Activated CD4-positive, alpha-beta T cell treated with anti-CD3 and anti-CD28 coated beads, Interleukin-2, amount 10 ng/mL, durations not matched to agents 7 days and 5 days (primary cell): ENCODE data around the gene PPEF1. TPM values are rescaled to one million over a fixed set of nuclear protein-coding genes. Genes with fewer than 3 reads are reported as not detected.
"Not testable (repeated sequence)": the region's sequence is repeated elsewhere in the genome, so short reads cannot be mapped to it uniquely, and the experiment has no call there.

Source experiments
- CTCF ChIA-PET: fragments of 350-600 bp; sonication (Branson Sonifier 250); formaldehyde crosslinking; loops from one replicate; lab custom pipeline; 2021; ENCODE audit warnings: antibody characterized with exemption; lab: Charles Lee
- POLR2A ChIA-PET: fragments of 350-600 bp; sonication (Branson Sonifier 250); formaldehyde crosslinking; loops from one replicate; lab custom pipeline; 2021; ENCODE audit warnings: antibody characterized with exemption; lab: Charles Lee
- DNase-seq: peaks from one replicate; pipeline ENCODE4 v3.0.0-alpha.2; 2020
- H3K27ac Mint-ChIP-seq: one replicate; pipeline ENCODE4 v1.8.0; 2021; ENCODE audit warnings: mild to moderate bottlenecking, moderate library complexity, mixed read lengths
- H3K27me3 Mint-ChIP-seq: one replicate; pipeline ENCODE4 v1.8.0; 2021; ENCODE audit warnings: mixed read lengths
- H3K36me3 Mint-ChIP-seq: one replicate; pipeline ENCODE4 v1.8.0; 2021; ENCODE audit warnings: low read depth, mixed read lengths
- H3K4me1 Mint-ChIP-seq: one replicate; pipeline ENCODE4 v1.8.0; 2021; ENCODE audit warnings: mixed read lengths
- H3K4me3 Mint-ChIP-seq: one replicate; pipeline ENCODE4 v1.8.0; 2021; ENCODE audit warnings: mild to moderate bottlenecking, moderate library complexity, mixed read lengths
- H3K9me3 Mint-ChIP-seq: one replicate; pipeline ENCODE4 v1.8.0; 2021; ENCODE audit warnings: mixed read lengths
- total RNA-seq, 2 experiments: library from RNA; stranded (reverse); gene quantifications; one replicate each; pipeline ENCODE4 v1.2.3, GENCODE V29; 2021

Gene PPEF1
- total RNA-seq, 2 experiments from 2014 or later, result not detected

DNA sequence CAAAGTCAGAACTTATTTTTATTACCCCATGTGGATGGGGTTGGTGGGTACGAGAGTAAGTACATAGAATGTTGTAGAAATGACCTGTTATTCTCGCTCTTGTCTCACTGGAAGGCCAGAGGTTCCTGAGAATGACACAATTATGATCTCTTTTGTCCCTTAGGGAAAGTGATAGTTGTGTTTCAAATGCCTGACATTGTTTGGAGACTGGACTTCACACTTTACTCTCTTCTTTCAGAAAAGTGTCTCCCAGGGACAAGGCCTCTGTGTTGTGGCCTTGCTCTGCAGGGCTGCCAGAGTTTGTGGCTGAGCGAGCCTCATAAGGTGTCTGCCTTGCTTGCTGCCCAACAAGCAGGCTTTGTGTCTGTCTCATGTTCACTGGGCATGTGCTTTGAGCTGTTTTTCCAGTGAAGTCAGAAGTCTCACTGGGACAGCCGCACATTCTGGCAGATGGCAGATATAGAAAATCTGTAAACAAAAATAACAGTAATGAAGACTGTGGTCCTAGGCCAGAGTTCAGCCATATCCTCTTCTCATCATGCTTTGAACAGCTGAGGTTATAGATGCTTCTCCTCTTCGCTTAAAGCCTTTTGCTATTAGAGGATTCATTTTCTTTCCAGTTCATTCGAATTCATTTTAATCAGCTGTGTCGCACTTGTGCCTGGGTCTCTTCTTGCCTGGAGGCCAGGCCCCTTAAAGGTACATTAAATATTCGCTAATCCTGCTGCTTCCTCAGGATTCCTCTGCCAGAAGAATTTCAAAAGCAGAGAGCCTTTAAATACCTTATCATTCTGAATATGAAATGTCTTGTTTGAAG is 14.4 kb downstream of the PPEF1 start:
- CTCF ChIA-PET, result no interaction called here
- no peaks in the 10 kb centered on the region for H3K27me3 Mint-ChIP-seq
- H3K27ac Mint-ChIP-seq, result no peak overlapping the region
- POLR2A ChIA-PET, result no interaction called here
- no peaks in the 10 kb centered on the region for H3K36me3 Mint-ChIP-seq
- peaks cover 8% of the 10 kb centered on the region for H3K4me1 Mint-ChIP-seq
- H3K9me3 Mint-ChIP-seq, result no peaks in the 10 kb centered on the region
- H3K4me3 Mint-ChIP-seq, result no peak overlapping the region
- no peak for DNase-seq

DNA sequence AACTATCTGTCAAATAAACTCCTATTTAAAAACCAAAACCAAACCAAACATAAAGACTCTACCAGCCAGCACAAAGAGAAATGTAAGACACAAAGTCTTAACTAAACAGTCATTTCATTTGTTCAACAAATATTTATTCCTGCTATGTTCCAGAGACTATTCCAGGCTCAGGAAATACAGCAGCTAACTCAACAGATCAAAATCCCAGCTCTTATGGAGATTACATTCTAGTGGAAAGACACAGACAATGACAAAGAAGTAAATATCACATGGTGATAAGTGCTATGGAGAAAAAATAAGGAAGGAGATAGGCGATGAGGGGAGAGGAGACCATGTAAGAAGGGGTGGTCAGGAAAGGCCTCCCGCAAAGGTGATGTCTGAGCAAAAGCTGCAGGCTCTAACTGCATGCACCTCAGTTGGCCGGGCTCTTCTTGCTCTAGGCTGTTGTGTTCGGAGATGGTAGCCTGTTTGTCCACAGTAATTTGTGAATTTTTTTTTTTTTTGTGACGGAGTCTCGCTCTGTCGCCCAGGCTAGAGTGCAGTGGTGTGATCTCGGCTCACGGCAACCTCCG is 15.1 kb downstream of the PPEF1 start:
- H3K9me3 Mint-ChIP-seq, result no peaks in the 10 kb centered on the region
- H3K27ac Mint-ChIP-seq, result no peak overlapping the region
- no peaks in the 10 kb centered on the region for H3K27me3 Mint-ChIP-seq
- no peak overlapping the region for H3K4me3 Mint-ChIP-seq
- no peaks in the 10 kb centered on the region for H3K36me3 Mint-ChIP-seq
- CTCF ChIA-PET, result no interaction called here
- POLR2A ChIA-PET, result interaction anchor here (0.6 kb wide), 1 partner anchor 10 kb away, joined by 15 read pairs; no protein-coding TSS in a partner anchor
- no peak for DNase-seq
- H3K4me1 Mint-ChIP-seq, result peaks cover 8% of the 10 kb centered on the region

DNA sequence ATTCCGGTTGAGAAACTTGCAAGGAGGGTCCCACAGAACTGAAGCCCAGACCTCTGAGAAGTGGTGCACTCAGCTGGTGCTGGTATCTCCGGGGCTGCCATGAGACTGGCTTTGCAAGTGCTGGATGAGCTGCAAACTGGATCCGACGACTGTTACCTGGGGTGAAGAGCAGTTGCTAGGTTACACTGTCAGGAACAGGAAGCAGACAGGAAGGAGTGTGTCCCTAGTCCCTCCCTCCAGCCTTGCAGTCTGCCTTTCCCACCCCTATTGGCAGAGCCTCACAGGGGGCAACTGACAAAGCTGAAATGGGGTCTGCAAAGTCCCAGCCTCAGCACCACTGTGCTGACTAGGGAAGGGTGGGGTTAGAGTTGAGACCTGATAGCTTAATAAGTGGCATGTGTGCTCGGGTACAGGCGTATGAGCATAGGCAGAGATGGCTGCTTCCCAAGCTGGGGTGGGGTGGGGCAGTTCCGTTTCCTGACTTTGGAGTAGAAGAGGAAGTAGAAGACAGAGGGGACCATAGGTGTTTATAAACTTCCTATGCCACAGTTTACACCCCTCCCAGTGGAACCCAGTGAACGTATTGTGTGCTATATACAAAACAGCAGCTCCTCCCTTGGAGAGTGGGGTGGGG is 18.0 kb downstream of the PPEF1 start:
- CTCF ChIA-PET, result interaction anchor here (0.6 to 1.3 kb wide), 2 partner anchors 11 to 1292 kb away, joined by 3 read pairs; no protein-coding TSS in a partner anchor
- H3K27ac Mint-ChIP-seq, result no peak overlapping the region
- H3K4me1 Mint-ChIP-seq, result peaks cover 8% of the 10 kb centered on the region
- H3K27me3 Mint-ChIP-seq, result no peaks in the 10 kb centered on the region
- no peaks in the 10 kb centered on the region for H3K9me3 Mint-ChIP-seq
- H3K36me3 Mint-ChIP-seq, result no peaks in the 10 kb centered on the region
- no peak for DNase-seq
- POLR2A ChIA-PET, result no interaction called here
- H3K4me3 Mint-ChIP-seq, result no peak overlapping the region

DNA sequence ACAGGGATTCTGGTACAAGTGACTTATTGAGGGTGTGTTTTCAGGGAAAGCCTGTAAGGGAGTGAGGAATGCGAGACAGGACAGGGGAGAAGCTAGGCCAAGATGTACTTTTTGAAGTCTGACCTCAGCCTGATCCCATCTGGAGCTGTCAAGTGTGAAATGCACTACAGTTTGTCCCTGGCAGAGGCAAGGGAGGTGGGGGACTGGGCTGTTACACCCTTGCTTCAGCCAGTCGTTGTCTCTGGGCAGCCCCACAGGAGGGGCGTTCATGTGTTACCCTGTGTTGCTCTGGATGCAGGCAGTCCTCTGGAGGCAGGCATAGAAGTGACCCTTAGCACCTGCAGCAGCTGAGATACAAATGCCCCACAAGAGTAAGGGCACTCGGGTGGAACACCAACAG is 25.8 kb downstream of the PPEF1 start:
- no peak overlapping the region for H3K4me3 Mint-ChIP-seq
- H3K27me3 Mint-ChIP-seq, result peaks cover 1% of the 10 kb centered on the region
- H3K27ac Mint-ChIP-seq, result no peak overlapping the region
- no peaks in the 10 kb centered on the region for H3K4me1 Mint-ChIP-seq
- ChIA-PET POLR2A (no interaction called here), CTCF (interaction anchor here (0.6 kb wide), 1 partner anchor 80 kb away, joined by 6 read pairs; no protein-coding TSS in a partner anchor)
- H3K9me3 Mint-ChIP-seq, result no peaks in the 10 kb centered on the region
- H3K36me3 Mint-ChIP-seq, result no peaks in the 10 kb centered on the region
- DNase-seq, result no peak

DNA sequence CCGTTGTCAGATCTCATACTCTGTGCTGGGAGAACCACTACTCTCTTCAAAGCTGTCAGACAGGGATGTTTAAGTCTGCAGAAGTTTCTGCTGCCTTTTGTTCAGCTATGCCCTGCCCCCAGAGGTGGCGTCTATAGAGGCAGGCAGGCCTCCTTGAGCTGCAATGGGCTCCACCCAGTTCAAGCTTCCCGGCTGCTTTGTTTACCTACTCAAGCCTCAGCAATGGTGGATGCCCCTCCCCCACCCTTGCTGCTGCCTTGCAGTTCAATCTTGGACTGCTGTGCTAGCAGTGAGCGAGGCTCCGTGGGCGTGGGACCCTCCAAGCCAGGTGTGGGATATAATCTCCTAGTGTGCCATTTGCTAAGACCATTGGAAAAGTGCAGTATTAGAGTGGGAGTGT is 32.2 kb downstream of the PPEF1 start:
- H3K4me3 Mint-ChIP-seq, CTCF ChIA-PET, H3K36me3 Mint-ChIP-seq, H3K4me1 Mint-ChIP-seq, H3K9me3 Mint-ChIP-seq, DNase-seq, H3K27ac Mint-ChIP-seq, H3K27me3 Mint-ChIP-seq, POLR2A ChIA-PET: not testable (repeated sequence)

DNA sequence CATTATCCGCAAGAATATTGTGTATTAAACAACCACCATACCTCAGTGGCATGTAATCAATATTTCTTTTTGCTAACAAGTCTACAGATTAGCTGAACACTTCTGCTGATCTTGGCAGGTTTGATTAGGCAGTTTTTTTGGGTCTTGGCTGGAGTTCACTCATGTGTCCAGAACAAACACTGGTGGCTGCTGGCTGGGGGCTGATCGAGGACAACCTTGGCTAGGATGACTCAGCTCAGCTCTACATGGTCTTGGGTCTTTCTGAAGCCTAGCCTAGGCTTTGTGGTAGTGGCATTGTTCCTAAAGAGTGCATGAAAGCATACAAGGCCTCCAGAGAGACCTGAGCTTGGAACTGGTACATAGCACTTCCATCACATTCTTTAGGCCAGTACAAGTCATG is 41.1 kb downstream of the PPEF1 start:
- no peak overlapping the region for H3K4me3 Mint-ChIP-seq
- H3K27ac Mint-ChIP-seq, result no peak overlapping the region
- no peak for DNase-seq
- H3K36me3 Mint-ChIP-seq, result no peaks in the 10 kb centered on the region
- CTCF ChIA-PET, result no interaction called here
- POLR2A ChIA-PET, result no interaction called here
- no peaks in the 10 kb centered on the region for H3K9me3 Mint-ChIP-seq
- no peaks in the 10 kb centered on the region for H3K27me3 Mint-ChIP-seq
- H3K4me1 Mint-ChIP-seq, result no peaks in the 10 kb centered on the region

DNA sequence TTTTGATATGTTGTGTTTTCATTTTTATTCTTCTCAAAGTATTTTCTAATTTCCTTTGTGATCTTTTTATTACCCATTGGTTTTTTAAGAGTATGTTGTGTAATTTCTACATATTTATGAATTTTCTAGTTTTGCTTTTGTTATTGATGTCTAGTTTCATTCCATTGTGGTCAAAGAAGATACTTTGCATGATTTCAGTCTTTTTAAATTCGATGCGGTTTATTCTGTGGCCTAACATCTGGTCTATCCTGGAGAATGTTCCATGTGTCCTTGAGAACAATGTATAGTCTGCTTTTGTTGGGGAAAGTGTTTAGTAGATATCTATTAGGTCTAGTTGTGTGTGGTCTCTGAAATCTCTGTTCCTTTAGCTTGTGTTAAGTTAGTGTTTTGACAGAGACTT is 46.2 kb downstream of the PPEF1 start:
- Mint-ChIP-seq H3K36me3 (no peaks in the 10 kb centered on the region), H3K4me3 (no peak overlapping the region), H3K4me1 (no peaks in the 10 kb centered on the region), H3K9me3 (peaks cover 3% of the 10 kb centered on the region), H3K27me3 (no peaks in the 10 kb centered on the region), H3K27ac (no peak overlapping the region)
- POLR2A ChIA-PET, result no interaction called here
- DNase-seq, result no peak
- CTCF ChIA-PET, result no interaction called here

DNA sequence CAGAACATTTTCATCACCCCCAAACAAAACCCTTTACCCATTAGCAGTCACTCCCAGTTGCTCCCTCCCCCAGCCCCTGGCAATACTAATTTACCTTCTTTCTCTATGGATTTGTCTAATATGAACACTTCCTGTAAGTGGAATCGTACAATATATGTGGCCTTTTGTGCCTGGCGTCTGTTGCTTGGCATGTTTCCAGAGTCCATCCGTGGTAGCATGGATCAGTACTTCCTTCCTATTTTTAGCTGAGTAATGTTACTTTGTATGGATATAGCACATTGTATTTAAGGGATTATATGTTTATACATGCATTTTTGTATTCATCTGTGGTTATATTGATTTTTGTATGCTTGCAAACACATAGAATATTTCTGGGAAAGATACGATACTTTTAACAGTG is 48.2 kb downstream of the PPEF1 start:
- H3K36me3 Mint-ChIP-seq, result no peaks in the 10 kb centered on the region
- no peaks in the 10 kb centered on the region for H3K27me3 Mint-ChIP-seq
- POLR2A ChIA-PET, result no interaction called here
- DNase-seq, result no peak
- no peak overlapping the region for H3K27ac Mint-ChIP-seq
- no peaks in the 10 kb centered on the region for H3K4me1 Mint-ChIP-seq
- CTCF ChIA-PET, result no interaction called here
- no peak overlapping the region for H3K4me3 Mint-ChIP-seq
- peaks cover 3% of the 10 kb centered on the region for H3K9me3 Mint-ChIP-seq

DNA sequence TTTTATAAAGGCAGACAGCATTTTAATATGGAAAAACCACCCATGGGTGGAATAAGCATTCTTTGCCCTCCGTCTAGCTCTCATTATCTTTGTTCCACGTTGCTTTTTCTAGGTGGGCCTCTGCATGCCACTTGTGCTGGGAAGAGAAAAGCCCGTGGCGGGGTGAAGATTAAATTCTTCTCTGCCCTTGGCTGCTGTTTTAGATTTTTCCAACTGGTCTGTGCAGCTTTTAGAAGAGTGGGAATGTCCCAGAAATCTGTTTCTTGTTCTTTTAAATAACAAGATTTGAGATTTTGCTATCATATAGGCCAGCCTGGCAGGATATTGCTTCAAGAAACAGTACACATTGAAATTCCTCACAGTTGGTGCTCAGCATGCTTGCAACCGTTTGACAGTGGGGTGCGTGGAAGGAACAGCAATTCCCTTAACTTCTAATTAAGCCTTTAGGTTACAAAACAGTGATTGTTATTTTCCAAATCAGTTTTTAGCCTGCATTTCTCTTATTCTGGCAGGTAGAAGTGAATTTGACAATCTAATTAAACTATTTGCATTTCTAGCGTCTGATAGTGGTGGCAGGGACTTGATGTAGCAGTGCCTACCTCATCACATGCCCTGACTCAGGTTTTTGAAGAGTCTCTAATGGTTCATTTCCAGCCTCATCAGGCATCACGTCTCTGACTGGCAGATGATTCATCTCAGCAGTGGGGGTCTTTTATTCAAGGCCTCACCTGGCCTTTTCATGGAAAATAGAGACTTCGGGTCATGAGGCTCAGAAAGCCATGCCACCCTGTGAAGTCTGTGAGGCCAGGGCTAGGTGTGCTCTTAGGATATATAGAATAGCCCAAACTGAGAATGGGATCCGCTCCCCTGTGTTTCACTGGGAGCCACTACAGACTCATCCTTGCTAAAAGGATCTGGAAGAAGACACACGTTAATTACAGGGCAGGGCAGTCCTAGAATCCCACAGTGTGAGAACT is 50.8 kb downstream of the PPEF1 start:
- peaks cover 3% of the 10 kb centered on the region for H3K9me3 Mint-ChIP-seq
- POLR2A ChIA-PET, result no interaction called here
- no peak for DNase-seq
- H3K27me3 Mint-ChIP-seq, result no peaks in the 10 kb centered on the region
- H3K4me3 Mint-ChIP-seq, result no peak overlapping the region
- CTCF ChIA-PET, result no interaction called here
- H3K27ac Mint-ChIP-seq, result no peak overlapping the region
- H3K36me3 Mint-ChIP-seq, result no peaks in the 10 kb centered on the region
- no peaks in the 10 kb centered on the region for H3K4me1 Mint-ChIP-seq

DNA sequence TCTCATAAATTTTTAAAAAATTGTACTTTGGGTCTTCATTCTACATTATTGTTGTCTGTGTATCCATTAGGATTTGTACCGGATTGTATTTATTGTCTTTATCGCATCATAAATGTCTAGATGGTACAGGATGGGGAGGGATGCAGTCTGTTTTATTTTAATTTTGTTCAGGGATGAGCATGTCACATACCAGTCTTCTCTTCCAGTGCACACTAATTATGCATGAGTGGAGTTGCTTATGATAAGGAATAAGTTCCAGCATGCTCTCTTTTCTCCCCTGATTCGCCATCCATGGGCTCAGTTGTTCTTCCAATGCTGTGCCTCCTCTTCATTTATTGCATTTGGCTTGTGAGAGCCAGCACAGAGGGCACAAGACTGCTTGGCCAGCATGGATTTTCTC is 54.3 kb downstream of the PPEF1 start:
- POLR2A ChIA-PET, result no interaction called here
- DNase-seq, result no peak
- Mint-ChIP-seq H3K4me1 (no peaks in the 10 kb centered on the region), H3K27me3 (no peaks in the 10 kb centered on the region), H3K9me3 (no peaks in the 10 kb centered on the region), H3K36me3 (no peaks in the 10 kb centered on the region), H3K27ac (no peak overlapping the region), H3K4me3 (no peak overlapping the region)
- CTCF ChIA-PET, result no interaction called here

DNA sequence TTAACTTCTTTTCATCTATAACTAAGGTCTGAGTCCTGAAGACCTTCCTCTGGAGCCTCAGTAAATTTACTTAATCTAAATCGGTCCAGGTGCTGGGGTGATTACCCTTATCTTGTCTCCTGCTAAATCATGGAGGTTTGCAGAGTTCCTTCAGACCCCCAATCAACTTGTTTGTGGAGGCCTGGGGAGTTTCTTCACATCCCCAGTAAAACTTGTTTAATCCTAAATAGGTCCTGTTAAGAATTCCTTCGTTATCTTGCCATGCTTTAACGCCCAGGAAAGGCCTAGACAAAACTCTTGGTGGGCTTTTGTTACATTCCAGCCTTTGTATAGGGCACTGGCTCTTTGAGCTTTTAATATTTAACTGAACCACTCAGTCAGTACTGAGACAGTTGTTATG is 55.7 kb downstream of the PPEF1 start:
- H3K4me1 Mint-ChIP-seq, H3K9me3 Mint-ChIP-seq, POLR2A ChIA-PET, CTCF ChIA-PET, H3K27ac Mint-ChIP-seq, H3K36me3 Mint-ChIP-seq, DNase-seq, H3K27me3 Mint-ChIP-seq, H3K4me3 Mint-ChIP-seq: not testable (repeated sequence)

DNA sequence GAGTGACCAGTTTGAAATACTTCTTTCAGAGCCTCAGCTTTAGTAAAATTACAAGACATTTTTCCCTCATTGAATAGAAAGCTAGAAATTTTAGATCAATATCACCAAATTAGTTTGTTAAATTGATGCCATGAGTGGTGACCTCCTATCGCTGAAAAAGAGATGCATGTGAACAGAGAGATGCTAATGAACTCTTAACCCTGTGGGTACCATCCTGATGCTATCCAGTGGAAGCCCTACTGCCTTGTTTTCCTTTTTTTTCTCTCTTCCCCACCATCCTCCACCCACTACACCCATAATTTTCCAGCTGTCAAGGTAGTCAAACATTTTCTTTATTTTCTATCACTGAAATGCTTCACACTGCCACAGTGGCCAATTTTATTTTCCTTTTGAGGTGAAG is 61.9 kb downstream of the PPEF1 start:
- Mint-ChIP-seq H3K9me3 (no peaks in the 10 kb centered on the region), H3K4me1 (no peaks in the 10 kb centered on the region), H3K27me3 (no peaks in the 10 kb centered on the region), H3K27ac (no peak overlapping the region), H3K36me3 (no peaks in the 10 kb centered on the region), H3K4me3 (no peak overlapping the region)
- CTCF ChIA-PET, result no interaction called here
- DNase-seq, result no peak
- POLR2A ChIA-PET, result no interaction called here
